Cardiac septum (tissue), 1 donor: ENCODE data around the gene TTYH3. TPM values are rescaled to one million over a fixed set of nuclear protein-coding genes. Genes with fewer than 3 reads are reported as not detected.
"Not testable (repeated sequence)": the region's sequence is repeated elsewhere in the genome, so short reads cannot be mapped to it uniquely, and the experiment has no call there.

ENCODE experiments used
- DNase-seq: peaks from one replicate; pipeline ENCODE4 v3.0.0-alpha.2; 2020; ENCODE audit warnings: low spot score
- intact Hi-C: fragments of 100-400 bp; cut with DNase I; formaldehyde crosslinking; loops from one replicate; pipeline ENCODE4 v1.14.0; 2022
- total RNA-seq: library from RNA; stranded (reverse); fragmentation: NEBNext Ultra II Directional; extraction: Animal tissue kit (Norgen Biotek cat#: 25700); gene quantifications from one replicate; pipeline ENCODE4 v1.2.1, GENCODE V29; 2021
- donor health status: DM: no; HTN: no; CAD: no.

Gene TTYH3
- total RNA-seq, 1 donor from 2014 or later: 17.1 TPM

DNA sequence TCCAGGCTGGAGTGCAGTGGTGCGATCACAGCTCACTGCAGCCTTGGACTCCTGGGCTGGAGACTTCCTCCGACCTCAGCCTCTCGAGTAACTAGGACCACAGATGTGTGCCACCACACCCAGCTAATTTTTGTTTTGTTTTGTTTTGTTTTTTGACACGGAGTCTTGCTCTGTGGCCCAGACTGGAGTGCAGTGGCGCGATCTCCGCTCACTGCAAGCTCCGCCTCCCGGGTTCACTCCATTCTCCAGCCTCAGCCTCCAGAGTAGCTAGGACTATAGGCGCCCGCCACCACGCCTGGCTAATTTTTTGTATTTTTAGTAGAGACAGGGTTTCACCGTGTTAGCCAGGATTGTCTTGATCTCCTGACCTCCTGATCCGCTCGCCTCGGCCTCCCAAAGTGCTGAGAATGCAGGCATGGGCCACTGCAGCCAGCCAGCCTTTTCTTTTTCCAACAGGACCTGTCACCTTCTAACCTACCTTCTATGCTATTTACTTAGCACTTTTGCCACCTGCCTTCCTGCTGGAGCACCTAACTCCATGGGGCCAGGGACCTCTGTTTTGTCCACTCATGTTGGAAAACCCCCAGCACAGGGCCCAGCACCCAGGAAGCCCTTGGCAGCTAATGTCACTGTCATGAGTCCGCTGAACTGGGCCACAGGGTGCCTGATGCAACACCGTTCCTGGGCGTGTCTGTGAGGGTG is 61.8 kb downstream of the TTYH3 start:
- intact Hi-C loops, DNase-seq: not testable (repeated sequence)

DNA sequence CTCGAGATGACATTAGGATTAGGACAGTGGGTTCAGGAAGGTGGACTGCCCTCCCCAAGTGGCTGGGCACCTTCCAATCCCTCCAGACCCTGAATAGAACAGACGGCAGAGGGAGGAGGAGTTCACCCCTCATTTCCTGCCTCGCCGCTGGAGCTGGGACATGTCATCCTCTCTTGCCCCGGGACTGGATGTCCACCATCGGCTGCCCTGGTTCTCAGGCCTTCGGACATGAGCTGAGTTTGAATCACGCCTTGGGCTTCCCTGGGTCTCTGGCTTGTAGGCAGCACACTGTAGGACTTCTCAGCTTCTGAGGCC is 62.3 kb downstream of the TTYH3 start:
- DNase-seq, intact Hi-C loops: not testable (repeated sequence)

GRCh38 chr7:2698581-2699288 is 66.9 kb downstream of the TTYH3 start:
- no peak for DNase-seq
- intact Hi-C loops: no loop called here

DNA sequence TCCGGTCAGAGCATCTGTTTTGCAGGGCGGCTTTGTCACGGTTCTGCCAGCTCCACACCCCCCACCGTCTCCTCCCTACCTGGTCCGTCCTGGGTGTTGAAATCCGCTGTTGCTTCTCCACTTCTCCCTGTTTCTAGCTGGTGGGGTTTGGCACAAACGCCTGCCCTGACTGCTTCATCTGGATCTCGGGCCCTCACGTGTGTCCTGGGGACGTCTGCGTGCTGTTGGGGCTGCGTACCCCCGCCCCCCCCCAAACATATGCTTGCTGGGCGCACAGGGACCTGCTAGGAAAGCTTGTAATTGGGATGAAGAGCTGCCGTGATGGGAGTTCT is 67.5 kb downstream of the TTYH3 start:
- intact Hi-C loops: no loop called here
- no peak for DNase-seq

GRCh38 chr7:2700141-2700850 is 68.5 kb downstream of the TTYH3 start:
- intact Hi-C loops: no loop called here
- DNase-seq: no peak

GRCh38 chr7:2701424-2701823 is 69.6 kb downstream of the TTYH3 start:
- no peak for DNase-seq
- intact Hi-C loops: no loop called here

- no peak for DNase-seq
- intact Hi-C loops: no loop called here
Measured at GRCh38 chr7:2701832-2702593, 70.2 kb downstream of the TTYH3 start.

- no peak for DNase-seq
- intact Hi-C loops: no loop called here
Measured at GRCh38 chr7:2702594-2702957, 70.8 kb downstream of the TTYH3 start.

GRCh38 chr7:2705371-2706096 is 73.7 kb downstream of the TTYH3 start:
- intact Hi-C loops: no loop called here

DNA sequence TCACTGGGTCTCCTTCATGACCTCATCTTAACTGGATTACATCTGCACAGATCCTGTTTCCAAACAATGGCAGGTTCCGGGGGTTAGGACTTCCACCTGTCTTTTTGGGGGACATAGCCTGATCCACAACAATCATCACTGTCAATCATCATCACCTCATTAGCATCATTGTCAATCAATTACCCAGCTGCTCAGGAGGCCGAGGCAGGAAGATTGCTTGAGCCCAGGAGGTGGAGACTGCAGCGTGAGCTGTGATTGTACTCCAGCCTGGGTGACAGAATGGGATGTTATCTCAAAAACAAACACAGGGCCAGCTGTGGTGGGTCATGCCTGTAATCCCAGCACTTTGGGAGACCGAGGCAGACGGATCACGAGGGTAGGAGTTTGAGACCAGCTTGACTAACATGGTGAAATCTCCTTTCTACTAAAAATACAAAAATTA is 74.9 kb downstream of the TTYH3 start:
- no peak for DNase-seq
- intact Hi-C loops: no loop called here

More at GRCh38 chr7:2705371-2706096, 73.7 kb downstream of the TTYH3 start:
- DNase-seq: no peak

GRCh38 chr7:2707481-2707880 is 75.7 kb downstream of the TTYH3 start:
- intact Hi-C loops: no loop called here
- no peak for DNase-seq

- intact Hi-C loops: no loop called here
- DNase-seq: no peak
Measured at GRCh38 chr7:2708041-2708440, 76.3 kb downstream of the TTYH3 start.

- intact Hi-C loops: no loop called here
- DNase-seq: no peak
Measured at GRCh38 chr7:2708547-2709310, 76.9 kb downstream of the TTYH3 start.

- intact Hi-C loops: no loop called here
- no peak for DNase-seq
Measured at GRCh38 chr7:2709553-2710285, 77.9 kb downstream of the TTYH3 start.

DNA sequence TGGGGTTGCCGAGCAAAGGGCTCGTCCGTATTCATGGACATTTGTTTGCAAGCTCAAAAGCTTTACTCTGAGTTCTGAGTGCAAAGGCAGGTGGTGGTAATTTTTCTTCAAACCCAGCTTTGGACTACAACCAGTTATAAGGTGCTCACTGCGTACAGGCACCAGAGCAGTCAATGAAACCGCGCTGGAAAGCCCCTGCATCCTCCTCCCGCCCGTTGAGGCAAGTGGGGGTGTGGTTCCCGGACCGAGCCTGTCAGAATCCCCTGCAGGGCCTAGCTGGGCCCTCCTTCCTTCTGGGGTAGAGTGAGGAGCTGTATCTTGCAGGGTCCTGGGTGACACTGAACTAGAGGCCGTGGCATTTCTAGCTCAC is 78.5 kb downstream of the TTYH3 start:
- DNase-seq: no peak
- intact Hi-C loops: no loop called here

DNA sequence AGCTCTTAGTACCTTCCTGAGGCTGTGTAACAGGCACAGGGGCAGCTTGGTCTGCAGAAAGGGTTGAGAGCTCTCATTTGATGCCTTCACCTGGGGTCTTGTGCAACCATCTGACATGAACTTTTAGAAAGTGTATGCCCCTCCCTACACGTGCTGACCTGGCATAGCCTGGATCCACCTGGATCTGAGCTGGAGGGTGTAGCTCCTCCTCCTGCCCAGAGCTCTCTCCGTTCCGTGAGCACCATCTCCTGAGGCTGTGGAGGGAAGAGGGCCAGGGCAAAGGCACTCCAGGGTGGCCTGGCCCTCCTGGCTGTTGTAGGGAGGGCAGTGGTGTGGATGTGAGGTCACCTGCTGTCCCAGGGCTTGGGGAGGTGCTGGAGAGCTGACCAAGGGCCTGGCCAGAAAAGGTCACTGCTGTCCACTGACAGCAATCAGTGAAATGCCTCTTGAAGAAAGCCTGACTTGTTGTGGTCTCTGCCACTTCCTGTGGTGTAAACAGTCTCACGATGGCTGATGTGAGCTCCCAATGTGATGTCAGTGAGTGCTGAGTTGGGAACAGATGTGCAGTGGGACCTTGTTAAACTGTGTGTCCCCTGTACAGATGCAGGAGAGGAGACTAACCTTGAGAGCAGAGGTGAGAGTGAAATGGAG is 79.2 kb downstream of the TTYH3 start:
- no peak for DNase-seq

DNA sequence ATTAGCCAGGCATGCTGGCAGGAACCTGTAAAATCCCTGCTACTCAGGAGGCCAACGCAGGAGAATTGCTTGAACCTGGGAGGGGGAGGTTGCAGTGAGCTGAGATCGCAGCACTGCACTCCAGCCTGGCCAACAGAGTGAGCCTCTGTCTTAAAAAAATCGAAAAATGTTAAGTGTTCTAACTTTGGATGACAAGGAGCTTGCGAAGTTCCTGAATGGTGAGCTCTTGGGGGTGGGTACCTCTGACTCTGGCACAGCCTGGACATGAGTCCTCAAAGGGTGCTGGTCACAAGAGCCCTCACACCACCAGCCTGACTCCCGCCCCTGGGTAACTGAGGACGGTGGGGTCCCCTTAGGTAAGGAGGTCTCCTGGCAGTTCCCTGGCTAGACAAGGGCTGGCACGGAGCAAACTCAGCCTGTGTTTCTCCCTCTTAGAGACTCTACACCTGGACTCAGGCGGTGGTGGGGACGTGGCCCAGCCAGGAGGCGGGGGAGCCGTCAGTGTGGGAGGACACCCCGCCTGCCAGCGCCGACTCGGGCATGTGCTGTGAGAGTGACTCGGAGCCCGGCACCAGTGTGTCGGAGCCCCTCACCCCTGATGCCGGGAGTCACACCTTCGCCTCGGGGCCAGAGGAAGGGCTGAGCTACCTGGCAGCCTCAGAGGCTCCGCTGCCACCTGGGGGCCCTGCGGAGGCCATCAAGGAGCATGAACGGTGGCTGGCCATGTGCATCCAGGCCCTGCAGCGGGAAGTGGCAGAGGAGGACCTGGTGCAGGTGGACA is 80.3 kb downstream of the TTYH3 start:
- DNase-seq: no peak
- intact Hi-C loops: no loop called here

More for the DNA sequence above, 79.2 kb downstream of the TTYH3 start:
- intact Hi-C loops: no loop called here
